PC-3 (cell line): ENCODE measurements around the gene MRRF.

Experiments
- CTCF ChIP-seq: fragments of 300-600 bp; sonication (generic); conservative IDR thresholded peaks from 2 replicates; pipeline ENCODE4 v1.5.1; 2017; ENCODE audit warnings: antibody characterized with exemption, low read depth, mild to moderate bottlenecking, low read length
- EZH2 ChIP-seq: fragments of 300-600 bp; sonication (generic); IDR thresholded peaks from one replicate; pipeline ENCODE4 v1.6.1; 2017; ENCODE audit warnings: antibody characterized with exemption, mild to moderate bottlenecking, low read length; ENCODE audit not compliant: unreplicated experiment

GRCh38 chr9:122218935-122219855, 45.5 kb upstream of the MRRF start:
- TF ChIP-seq EZH2 = no peak
- no peak for TF ChIP-seq CTCF
